ENCODE measurements around the gene CP. TPM values are rescaled to one million over a fixed set of nuclear protein-coding genes. Genes with fewer than 3 reads are reported as not detected.

CP gene
- total and polyA plus RNA-seq, 11 donors: 0.68 to 5.5 (median 3.5) TPM

DNA sequence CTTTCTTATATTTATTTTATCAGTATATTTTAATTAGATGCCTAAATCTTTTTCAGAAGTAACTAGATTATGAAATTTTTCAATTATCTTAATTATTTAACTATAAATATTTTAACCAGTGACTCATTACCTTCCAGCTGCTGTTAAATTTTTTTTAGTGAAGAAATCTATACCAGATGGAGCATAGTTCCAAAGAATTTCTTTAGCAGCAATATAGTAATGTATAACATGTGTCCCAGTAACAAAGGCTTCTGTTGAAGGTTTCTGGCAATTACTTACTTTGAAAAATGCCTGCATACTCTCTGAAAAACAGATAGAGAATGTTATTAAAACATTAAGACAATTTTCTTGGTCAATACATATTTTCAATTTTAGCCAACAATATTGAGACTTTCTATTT is 45.1 kb upstream of the CP start:
- Histone ChIP-seq H3K27me3 (no peaks in the 10 kb centered on the region), H3K4me1 (no peaks in the 10 kb centered on the region), H3K27ac (no peak overlapping the region), H3K36me3 (no peaks in the 10 kb centered on the region), H3K4me3 (no peak overlapping the region), H3K9me3 (no peaks in the 10 kb centered on the region)
- no peak for DNase-seq
- no peak for TF ChIP-seq POLR2A (IDR thresholded peaks at IDR 0.05)
- TF ChIP-seq, protein P1, sequence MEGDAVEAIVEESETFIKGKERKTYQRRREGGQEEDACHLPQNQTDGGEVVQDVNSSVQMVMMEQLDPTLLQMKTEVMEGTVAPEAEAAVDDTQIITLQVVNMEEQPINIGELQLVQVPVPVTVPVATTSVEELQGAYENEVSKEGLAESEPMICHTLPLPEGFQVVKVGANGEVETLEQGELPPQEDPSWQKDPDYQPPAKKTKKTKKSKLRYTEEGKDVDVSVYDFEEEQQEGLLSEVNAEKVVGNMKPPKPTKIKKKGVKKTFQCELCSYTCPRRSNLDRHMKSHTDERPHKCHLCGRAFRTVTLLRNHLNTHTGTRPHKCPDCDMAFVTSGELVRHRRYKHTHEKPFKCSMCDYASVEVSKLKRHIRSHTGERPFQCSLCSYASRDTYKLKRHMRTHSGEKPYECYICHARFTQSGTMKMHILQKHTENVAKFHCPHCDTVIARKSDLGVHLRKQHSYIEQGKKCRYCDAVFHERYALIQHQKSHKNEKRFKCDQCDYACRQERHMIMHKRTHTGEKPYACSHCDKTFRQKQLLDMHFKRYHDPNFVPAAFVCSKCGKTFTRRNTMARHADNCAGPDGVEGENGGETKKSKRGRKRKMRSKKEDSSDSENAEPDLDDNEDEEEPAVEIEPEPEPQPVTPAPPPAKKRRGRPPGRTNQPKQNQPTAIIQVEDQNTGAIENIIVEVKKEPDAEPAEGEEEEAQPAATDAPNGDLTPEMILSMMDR (IDR thresholded peaks at IDR 0.05): no peak
- intact Hi-C loops (cut with DNase I): no loop called here
- no peak for ATAC-seq

- WGBS, 4 donors: 92 to 96% (median 94%) methylated on average over 1 of the region's 1 CpG
- no peak for DNase-seq
- ATAC-seq: no peak
- Histone ChIP-seq H3K27ac (no peak overlapping the region), H3K4me3 (no peak overlapping the region), H3K27me3 (no peaks in the 10 kb centered on the region), H3K4me1 (no peaks in the 10 kb centered on the region), H3K9me3 (peaks cover 0 to 5% (median 0%) of the 10 kb centered on the region in 12 donors), H3K36me3 (no peaks in the 10 kb centered on the region)
- intact Hi-C loops (cut with DNase I): no loop called here
- no peak for TF ChIP-seq POLR2A (IDR thresholded peaks at IDR 0.05)
- TF ChIP-seq, protein P1 (IDR thresholded peaks at IDR 0.05): no peak
Measured at GRCh38 chr3:149263856-149264255, 42.2 kb upstream of the CP start.

DNA sequence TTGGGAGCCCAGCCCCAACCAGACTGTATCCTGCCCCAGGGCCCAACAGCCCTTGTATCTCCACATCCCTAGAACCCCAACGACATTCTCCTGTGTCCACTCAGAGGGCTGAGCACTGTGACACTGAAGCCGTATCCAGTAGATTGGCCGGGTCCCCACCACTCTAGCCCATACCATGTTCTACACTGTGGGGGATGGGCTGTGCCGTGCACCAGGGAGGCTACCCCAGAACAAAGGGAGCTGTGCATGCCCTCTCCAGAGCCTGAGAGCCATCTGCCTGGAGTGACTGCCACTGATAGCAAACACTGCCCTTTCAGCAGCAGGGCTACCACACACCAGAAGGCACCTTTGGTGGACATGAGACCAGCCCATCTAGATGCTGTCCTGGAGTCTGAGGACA is 37.1 kb upstream of the CP start:
- WGBS, 4 donors: 77 to 92% (median 90%) methylated on average over 4 of the region's 4 CpGs; no CpG with 5 or more reads in 1 of the 4 donors
- TF ChIP-seq POLR2A (IDR thresholded peaks at IDR 0.05): no peak
- TF ChIP-seq, protein P1 (IDR thresholded peaks at IDR 0.05): no peak
- Histone ChIP-seq H3K9me3 (peaks cover 0 to 5% (median 0%) of the 10 kb centered on the region in 12 donors), H3K36me3 (no peaks in the 10 kb centered on the region), H3K4me1 (no peaks in the 10 kb centered on the region), H3K27ac (no peak overlapping the region), H3K27me3 (no peaks in the 10 kb centered on the region), H3K4me3 (no peak overlapping the region)
- peak in 1 of 4 donors; percentile 18 for ATAC-seq
- no peak for DNase-seq
- intact Hi-C loops (cut with DNase I): no loop called here

GRCh38 chr3:149258298-149258697 is 36.7 kb upstream of the CP start:
- Histone ChIP-seq H3K27ac (no peak overlapping the region), H3K4me3 (no peak overlapping the region), H3K4me1 (no peaks in the 10 kb centered on the region), H3K27me3 (no peaks in the 10 kb centered on the region), H3K36me3 (no peaks in the 10 kb centered on the region), H3K9me3 (peaks cover 0 to 5% (median 0%) of the 10 kb centered on the region in 12 donors)
- ATAC-seq: peak in 2 of 4 donors; percentile 28 to 65
- TF ChIP-seq POLR2A (IDR thresholded peaks at IDR 0.05): no peak
- TF ChIP-seq, protein P1 (IDR thresholded peaks at IDR 0.05): no peak
- 30 to 48% (median 40%) methylated on average over 3 of the region's 3 CpGs for WGBS, 4 donors
- DNase-seq: peak in 4 of 5 donors; percentile 38 to 78 (median 48)
- intact Hi-C loops (cut with DNase I): no loop called here
